Activated naive CD8-positive, alpha-beta T cell (primary cell): ENCODE results near the gene NPIPB4.
"Not testable (repeated sequence)": the region's sequence is repeated elsewhere in the genome, so short reads cannot be mapped to it uniquely, and the experiment has no call there.

Experiments
- H3K27ac Mint-ChIP-seq: one replicate; pipeline ENCODE4 v1.8.0; 2021; ENCODE audit warnings: mixed read lengths
- H3K27me3 Mint-ChIP-seq: one replicate; pipeline ENCODE4 v1.8.0; 2021; ENCODE audit warnings: mixed read lengths
- H3K36me3 Mint-ChIP-seq: one replicate; pipeline ENCODE4 v1.8.0; 2021; ENCODE audit warnings: mixed read lengths
- H3K4me1 Mint-ChIP-seq: one replicate; pipeline ENCODE4 v1.8.0; 2021; ENCODE audit warnings: low read depth, mixed read lengths
- H3K4me3 Mint-ChIP-seq: one replicate; pipeline ENCODE4 v1.8.0; 2021; ENCODE audit warnings: mild to moderate bottlenecking, mixed read lengths
- H3K9me3 Mint-ChIP-seq: one replicate; pipeline ENCODE4 v1.8.0; 2021; ENCODE audit warnings: low read depth, mixed read lengths

The NPIPB4 gene

GRCh38 chr16:21802375-21802663, 55.2 kb downstream of the NPIPB4 start:
- H3K27me3 Mint-ChIP-seq, H3K27ac Mint-ChIP-seq, H3K36me3 Mint-ChIP-seq, H3K4me3 Mint-ChIP-seq, H3K9me3 Mint-ChIP-seq, H3K4me1 Mint-ChIP-seq: not testable (repeated sequence)

- not testable (repeated sequence) for H3K9me3 Mint-ChIP-seq, H3K4me1 Mint-ChIP-seq, H3K27me3 Mint-ChIP-seq, H3K36me3 Mint-ChIP-seq, H3K4me3 Mint-ChIP-seq, H3K27ac Mint-ChIP-seq
These were observed 55.8 kb downstream of the NPIPB4 start for GRCh38 chr16:21801538-21802374.

GRCh38 chr16:21798601-21799000, 59.0 kb downstream of the NPIPB4 start:
- not testable (repeated sequence) for H3K27ac Mint-ChIP-seq, H3K9me3 Mint-ChIP-seq, H3K27me3 Mint-ChIP-seq, H3K4me1 Mint-ChIP-seq, H3K4me3 Mint-ChIP-seq, H3K36me3 Mint-ChIP-seq

GRCh38 chr16:21793310-21793709, 64.2 kb downstream of the NPIPB4 start:
- not testable (repeated sequence) for H3K4me3 Mint-ChIP-seq, H3K27ac Mint-ChIP-seq

GRCh38 chr16:21790506-21790905, 67.0 kb downstream of the NPIPB4 start:
- H3K36me3 Mint-ChIP-seq, H3K9me3 Mint-ChIP-seq, H3K4me3 Mint-ChIP-seq, H3K4me1 Mint-ChIP-seq, H3K27ac Mint-ChIP-seq, H3K27me3 Mint-ChIP-seq: not testable (repeated sequence)

More at GRCh38 chr16:21793310-21793709, 64.2 kb downstream of the NPIPB4 start:
- H3K4me1 Mint-ChIP-seq, H3K9me3 Mint-ChIP-seq, H3K27me3 Mint-ChIP-seq, H3K36me3 Mint-ChIP-seq: not testable (repeated sequence)
